Kidney epithelial cell (primary cell): ENCODE data around the gene SEZ6L. TPM values are rescaled to one million over a fixed set of nuclear protein-coding genes. Genes with fewer than 3 reads are reported as not detected.

Experiments used
- DNase-seq: peaks from one replicate; pipeline ENCODE4 v3.0.0-alpha.2; 2010; ENCODE audit warnings: low read depth
- H3K27me3 ChIP-seq: 2 replicates; pipeline ENCODE4 v1.6.0; 2011; ENCODE audit warnings: low read length; ENCODE audit not compliant: control insufficient read depth, insufficient read depth
- H3K36me3 ChIP-seq: 2 replicates; pipeline ENCODE4 v1.5.1; 2011; ENCODE audit warnings: low read length; ENCODE audit not compliant: control insufficient read depth, insufficient read depth
- H3K4me3 ChIP-seq: 2 replicates; pipeline ENCODE4 v1.5.1; 2011; ENCODE audit warnings: low read depth, mild to moderate bottlenecking, control low read depth, low read length
- CTCF ChIP-seq: IDR thresholded peaks from 2 replicates; pipeline ENCODE4 v1.5.1; 2011; ENCODE audit warnings: mild to moderate bottlenecking, moderate library complexity, low read length, control low read depth, inconsistent platforms; ENCODE audit not compliant: insufficient read depth, poor library complexity, severe bottlenecking
- total RNA-seq: library from RNA; depleted of rRNA; stranded (reverse); fragments of >200 nt; gene quantifications from 2 replicates; pipeline ENCODE4 v1.2.3, GENCODE V29; 2015

The SEZ6L gene
- total RNA-seq, 1 donor from 2014 or later: not detected

GRCh38 chr22:26428515-26429457, 259.5 kb downstream of the SEZ6L start, which contains the start of gene ASPHD2:
ASPHD2 (plus strand) TSS chr22:26429260; CDS start chr22:26433616, 4,356 bp downstream.
- peak within 1 kb of the TSS; percentile 53 for H3K4me3 ChIP-seq
- DNase-seq: no peak
- no peaks in the 10 kb centered on the region for H3K27me3 ChIP-seq
- no peaks in the 10 kb centered on the region for H3K36me3 ChIP-seq
- TF ChIP-seq CTCF: no peak

- H3K4me3 ChIP-seq: peak overlapping the region; percentile 53
- TF ChIP-seq CTCF: no peak
Observed at GRCh38 chr22:26429458-26430286, 260.4 kb downstream of the SEZ6L start.

GRCh38 chr22:26430600-26430999, 261.3 kb downstream of the SEZ6L start:
- DNase-seq: no peak
- no peak for TF ChIP-seq CTCF
- no peak overlapping the region for H3K4me3 ChIP-seq

More at GRCh38 chr22:26429458-26430286, 260.4 kb downstream of the SEZ6L start:
- no peaks in the 10 kb centered on the region for H3K36me3 ChIP-seq
- DNase-seq: no peak
- no peaks in the 10 kb centered on the region for H3K27me3 ChIP-seq

GRCh38 chr22:26431261-26431995, 262.2 kb downstream of the SEZ6L start:
- Histone ChIP-seq H3K4me3 (no peak overlapping the region), H3K36me3 (no peaks in the 10 kb centered on the region), H3K27me3 (no peaks in the 10 kb centered on the region)
- no peak for DNase-seq
- no peak for TF ChIP-seq CTCF

More at GRCh38 chr22:26430600-26430999, 261.3 kb downstream of the SEZ6L start:
- Histone ChIP-seq H3K36me3 (no peaks in the 10 kb centered on the region), H3K27me3 (no peaks in the 10 kb centered on the region)

GRCh38 chr22:26432619-26433311, 263.5 kb downstream of the SEZ6L start:
- TF ChIP-seq CTCF: no peak
- no peaks in the 10 kb centered on the region for H3K36me3 ChIP-seq
- H3K4me3 ChIP-seq: no peak overlapping the region
- H3K27me3 ChIP-seq: no peaks in the 10 kb centered on the region
- no peak for DNase-seq
